GM12872 (cell line): ENCODE results near the gene NAT14.
A peak's percentile ranks its signal among the peaks of the same experiment; 100 is the strongest.

Experiments
- TF ChIP-seq, protein P1 (sequence below): IDR thresholded peaks from 3 replicates; pipeline ENCODE4 v1.5.1; 2011; ENCODE audit warnings: low read depth, mild to moderate bottlenecking, low read length, moderate library complexity; ENCODE audit not compliant: insufficient read depth

The NAT14 gene

DNA sequence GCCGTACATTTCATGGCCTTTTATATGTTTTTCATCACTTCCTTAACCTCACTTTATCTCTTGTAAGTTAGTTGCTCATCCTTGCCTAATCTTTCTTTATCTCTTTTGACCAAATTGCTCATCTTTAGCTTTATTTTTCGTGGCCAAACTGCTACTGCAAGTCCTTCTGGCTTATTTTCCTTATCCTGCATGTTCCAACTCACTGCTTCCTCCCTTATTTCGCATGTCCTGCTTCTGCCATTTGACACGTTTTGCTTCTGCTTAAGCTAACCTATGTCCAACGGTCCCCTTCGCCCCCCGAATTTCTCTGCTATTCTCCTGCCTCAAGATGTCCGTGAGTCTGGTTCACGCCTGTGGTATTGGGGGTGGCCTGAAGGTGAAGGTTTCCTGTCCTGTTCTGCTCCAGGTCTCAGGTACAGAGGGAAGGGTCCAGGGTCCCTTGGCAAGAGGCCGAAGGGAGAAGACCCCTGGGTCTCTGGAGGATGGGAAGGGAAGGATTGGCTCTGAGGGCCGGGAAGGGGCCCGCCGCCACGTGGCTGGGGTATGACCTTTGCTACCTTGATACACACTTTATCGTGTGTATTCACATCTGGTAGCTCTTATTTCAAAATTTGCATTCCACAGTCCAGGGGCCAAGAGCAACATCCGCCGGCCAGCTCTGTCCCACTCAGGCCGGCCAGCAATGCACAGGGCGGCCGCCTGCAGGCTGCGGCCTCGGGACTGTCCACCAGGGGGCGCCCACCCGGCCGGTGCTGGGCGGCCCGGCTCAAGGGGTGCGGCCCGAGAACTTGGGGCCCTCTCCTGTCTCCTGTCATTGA lies 17.5 kb upstream of the NAT14 start:
- TF ChIP-seq, protein P1, sequence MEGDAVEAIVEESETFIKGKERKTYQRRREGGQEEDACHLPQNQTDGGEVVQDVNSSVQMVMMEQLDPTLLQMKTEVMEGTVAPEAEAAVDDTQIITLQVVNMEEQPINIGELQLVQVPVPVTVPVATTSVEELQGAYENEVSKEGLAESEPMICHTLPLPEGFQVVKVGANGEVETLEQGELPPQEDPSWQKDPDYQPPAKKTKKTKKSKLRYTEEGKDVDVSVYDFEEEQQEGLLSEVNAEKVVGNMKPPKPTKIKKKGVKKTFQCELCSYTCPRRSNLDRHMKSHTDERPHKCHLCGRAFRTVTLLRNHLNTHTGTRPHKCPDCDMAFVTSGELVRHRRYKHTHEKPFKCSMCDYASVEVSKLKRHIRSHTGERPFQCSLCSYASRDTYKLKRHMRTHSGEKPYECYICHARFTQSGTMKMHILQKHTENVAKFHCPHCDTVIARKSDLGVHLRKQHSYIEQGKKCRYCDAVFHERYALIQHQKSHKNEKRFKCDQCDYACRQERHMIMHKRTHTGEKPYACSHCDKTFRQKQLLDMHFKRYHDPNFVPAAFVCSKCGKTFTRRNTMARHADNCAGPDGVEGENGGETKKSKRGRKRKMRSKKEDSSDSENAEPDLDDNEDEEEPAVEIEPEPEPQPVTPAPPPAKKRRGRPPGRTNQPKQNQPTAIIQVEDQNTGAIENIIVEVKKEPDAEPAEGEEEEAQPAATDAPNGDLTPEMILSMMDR: peak; percentile 91

DNA sequence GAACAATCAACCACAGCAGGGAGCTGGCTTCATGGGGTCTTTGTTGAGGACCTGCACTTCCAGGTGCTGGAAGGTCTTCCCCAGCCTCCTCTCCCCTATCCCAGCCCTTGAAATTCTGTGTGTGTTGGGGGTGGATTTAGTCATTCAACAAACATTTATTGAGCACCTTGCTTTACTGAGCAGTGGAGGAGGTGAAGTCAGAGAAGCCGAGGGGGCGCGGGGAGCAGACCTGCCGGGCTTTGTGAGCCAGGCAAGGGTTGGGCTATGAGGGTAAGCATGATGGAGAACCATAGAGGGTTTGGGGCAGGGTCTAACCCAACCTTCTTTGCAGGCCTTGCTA lies 17.0 kb upstream of the NAT14 start:
- TF ChIP-seq, protein P1: no peak

DNA sequence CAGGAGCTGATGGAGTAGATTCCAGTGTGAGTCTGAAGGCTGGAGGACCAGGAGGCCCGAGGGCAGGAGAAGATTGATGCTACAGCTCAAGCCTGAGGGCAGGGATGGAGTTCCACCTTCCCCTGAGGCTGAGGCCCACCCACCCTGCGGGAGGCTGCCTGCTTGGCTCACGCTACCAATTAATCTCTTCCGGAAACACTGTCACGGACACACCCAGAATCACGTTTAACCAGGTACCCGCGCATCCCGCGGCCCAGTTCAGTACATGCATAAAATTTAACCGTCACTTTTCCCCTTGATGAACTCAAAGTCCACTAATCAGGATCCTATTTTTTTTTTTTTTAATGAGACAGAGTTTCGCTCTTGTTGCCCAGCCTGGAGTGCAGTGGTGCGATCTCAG lies 13.7 kb upstream of the NAT14 start:
- TF ChIP-seq, protein P1: no peak

DNA sequence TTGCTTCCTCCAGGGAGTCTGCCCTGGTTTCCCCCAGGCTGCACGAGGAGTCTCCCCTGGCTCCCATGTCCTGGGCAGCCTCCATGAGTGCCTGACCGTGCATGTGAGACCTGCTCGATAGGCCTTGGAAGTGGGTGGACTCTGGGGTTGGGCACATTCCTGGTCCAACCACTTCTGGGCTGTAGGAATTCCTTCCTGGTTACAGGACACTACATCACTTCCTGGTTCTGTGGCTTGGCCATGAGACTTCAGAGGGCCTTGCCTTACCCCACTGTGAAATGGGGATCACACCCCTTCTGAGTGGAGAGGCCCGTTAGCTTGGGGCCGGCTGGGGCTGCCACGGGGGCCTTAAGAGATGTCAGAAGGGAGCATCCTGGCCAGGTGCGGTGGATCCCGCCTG lies 12.5 kb upstream of the NAT14 start:
- TF ChIP-seq, protein P1: no peak

DNA sequence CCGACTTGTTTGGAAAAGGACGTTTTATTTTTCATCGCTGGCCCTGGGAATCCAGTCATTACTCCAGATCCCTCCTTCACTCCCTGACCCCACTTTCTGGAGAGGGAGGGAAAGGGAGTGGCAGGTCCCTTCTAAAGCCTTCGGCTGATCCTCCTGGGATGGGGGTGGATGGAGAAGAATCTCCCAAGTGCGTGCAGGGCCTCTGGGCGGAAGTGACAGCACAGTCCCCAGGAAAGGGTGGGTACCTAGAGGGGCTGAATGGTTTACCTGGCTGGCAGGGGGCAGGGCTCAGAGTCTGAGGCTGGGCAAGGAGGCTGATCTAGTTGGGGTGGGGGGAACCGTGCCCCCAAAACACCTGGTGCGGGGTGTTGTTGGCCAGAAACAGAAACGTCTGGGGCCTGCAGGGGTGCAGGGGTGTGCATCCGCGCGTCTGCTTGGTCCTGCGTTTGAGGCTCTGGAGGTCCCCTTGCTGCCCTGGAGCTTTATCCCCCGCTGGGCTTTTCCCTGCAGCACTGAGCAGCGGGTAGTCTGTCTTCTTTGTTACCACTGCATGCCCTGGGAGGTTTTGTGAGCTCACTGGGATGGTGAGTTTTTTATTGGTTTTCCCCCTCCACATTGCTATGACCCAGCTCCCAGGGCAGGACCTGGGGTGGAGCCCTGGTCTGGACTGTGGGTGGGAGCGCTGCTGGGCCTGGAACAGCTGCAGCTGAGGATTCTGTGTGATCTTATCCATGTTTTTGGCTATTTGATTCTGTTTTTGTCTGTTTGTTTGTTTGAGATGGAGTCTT lies 11.6 kb upstream of the NAT14 start:
- TF ChIP-seq, protein P1: no peak

DNA sequence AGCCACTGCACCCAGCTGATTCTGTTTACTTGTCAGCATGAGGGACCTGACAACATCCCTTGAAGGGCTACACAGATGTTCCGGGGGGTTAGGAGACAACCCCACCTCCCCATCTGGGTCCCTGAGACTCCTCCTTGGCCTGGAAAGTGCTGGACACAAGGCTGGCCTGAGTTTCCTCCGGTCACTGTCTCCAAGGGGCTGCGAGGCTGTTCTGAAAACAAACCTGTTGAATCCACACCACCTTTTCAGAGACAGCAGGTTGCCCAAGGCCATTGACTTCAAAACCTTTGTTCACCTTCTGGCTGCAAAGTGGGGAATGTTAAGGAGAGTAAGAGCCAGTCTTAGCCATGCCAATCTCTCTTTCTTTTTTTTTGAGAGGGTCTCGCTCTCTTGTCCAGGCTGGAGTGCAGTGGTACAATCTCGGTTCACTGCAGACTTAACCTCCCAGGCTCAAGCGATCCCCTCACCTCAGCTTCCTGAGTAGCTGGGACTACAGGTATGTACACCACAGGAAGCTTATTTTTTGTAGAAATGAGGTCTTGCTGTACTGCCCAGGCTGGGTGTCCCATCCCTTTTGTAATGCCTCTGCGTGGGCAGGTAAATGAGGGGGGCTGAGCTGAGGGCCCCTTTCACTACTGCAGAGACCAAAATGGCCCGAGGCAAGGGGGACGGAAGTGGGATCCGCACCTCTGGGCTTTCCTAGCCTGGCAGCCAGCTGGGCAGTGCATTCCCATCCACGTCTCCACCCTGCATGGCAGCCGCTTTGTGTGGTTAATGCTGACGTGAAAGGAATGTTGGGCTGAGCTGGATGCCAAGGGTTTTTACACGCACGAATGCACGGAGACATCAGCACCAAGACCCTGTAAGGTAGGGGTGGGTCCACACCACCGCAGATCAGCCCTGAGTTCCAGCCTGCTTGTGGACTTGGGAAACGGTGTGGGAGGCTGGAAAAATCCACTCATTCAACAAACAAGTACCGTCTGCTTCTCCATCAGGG lies 10.4 kb upstream of the NAT14 start:
- TF ChIP-seq, protein P1: no peak

DNA sequence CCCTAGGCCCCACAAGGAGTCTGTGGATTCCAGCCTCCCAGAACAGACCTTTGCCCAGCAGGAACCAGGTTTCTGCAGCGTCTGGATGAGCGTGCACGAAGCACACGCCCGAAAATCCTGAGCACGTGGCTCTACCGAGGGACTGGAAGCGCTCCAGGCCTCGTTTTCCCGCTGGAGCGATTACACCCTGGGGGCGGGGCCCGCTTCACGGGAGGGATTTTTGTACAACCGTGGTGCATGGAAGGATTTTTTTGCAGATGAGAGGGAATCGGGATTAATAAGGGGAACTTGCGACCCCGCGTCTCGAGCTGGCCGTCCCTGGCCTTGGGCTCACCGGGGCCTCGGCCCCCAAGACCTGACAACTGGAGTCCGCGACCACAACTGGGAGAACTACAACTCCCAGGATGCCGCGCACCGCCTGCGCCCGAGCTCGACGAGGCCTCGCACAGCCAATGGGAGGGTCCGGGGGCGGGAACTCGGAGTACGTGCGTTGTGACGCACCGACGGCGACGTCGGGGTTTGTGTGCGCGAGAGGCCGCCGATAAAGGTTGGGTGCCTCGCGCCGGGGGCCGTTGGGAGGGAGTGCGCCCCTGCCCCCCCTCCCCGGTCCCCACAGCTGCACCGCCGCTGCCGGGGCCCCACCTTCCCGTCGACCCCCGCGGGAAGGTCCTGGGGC lies 8.8 kb upstream of the NAT14 start, which contains the start of gene ZNF628:
TSS of gene ZNF628 (plus strand) at position 518 of the 676 bp plus-strand sequence. CDS start 3,294 bp downstream, outside the sequence.
- TF ChIP-seq, protein P1: no peak
